ENCODE data around the gene AMY2A.
"Not testable (repeated sequence)": the region's sequence is repeated elsewhere in the genome, so short reads cannot be mapped to it uniquely, and the experiment has no call there.

The AMY2A gene

DNA sequence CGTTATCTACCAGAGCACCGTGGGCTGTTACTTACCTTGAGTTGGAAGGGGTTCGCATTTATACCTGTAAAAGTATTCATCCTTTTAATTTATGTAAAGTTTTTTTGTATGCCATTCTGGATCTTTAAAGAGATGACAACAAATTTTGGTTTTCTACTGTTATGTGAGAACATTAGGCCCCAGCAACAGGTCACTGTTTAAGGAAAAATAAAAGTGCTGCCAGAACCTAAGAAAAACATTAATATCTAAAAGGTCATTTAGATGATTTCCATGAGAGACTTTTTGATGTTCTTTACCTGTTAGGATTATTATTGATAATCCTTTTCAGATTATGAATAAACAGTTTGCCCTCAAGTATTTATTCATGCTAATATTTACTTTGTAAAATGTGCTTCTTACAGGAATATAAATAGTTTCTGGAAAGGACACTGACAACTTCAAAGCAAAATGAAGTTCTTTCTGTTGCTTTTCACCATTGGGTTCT lies at the start of gene AMY2A:
Gene AMY2A (plus strand): TSS at position 434 of the 484 bp plus-strand sequence. CDS start 14 bp downstream, at position 448.
- not testable (repeated sequence) for DNase-seq

DNA sequence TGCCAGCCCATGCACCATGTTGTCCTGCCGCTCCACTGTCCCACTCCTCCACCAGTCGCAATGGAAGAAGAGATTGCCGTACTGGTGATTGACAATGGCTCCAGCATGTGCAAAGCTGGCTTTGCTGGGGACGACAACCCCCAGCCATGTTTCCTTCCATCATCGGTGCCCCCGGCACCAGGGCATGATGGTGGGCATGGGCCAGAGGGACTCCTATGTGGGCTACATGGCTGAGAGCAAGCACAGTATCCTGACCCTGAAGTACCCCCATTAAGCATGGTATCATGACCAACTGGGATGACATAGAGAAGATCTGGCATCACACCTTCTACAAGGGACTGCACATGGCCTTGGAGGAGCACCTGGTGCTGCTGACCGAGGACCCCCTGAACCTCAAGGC lies 47.7 kb upstream of the AMY2A start:
- no peak for DNase-seq

- not testable (repeated sequence) for DNase-seq
Observed at GRCh38 chr1:103571289-103571688, 45.9 kb upstream of the AMY2A start, which contains the start of gene AMY2B. Gene AMY2B, plus strand, starts transcription at chr1:103571589. Its CDS starts 14 bp downstream, at chr1:103571603.

DNA sequence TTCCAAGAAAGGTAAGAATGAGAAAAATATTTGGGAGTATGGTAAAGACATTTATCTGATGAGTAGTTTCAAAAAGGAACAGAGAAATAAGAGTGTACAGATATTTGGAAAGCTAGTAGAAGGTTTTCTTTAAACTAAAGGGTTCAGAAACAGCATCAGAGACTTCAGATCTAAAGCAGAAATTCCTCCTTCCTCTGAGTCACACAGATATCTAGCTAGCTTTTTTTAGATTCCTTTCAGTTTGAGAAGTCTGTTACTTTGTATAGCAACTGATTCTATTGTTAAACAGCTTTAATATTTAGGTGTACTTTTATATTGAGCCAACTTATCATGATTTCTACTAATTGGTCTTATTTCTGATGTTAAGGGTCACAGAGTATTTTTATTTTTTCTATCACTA lies 41.2 kb upstream of the AMY2A start:
- no peak for DNase-seq

GRCh38 chr1:103576784-103577183 lies 40.4 kb upstream of the AMY2A start:
- not testable (repeated sequence) for DNase-seq

DNA sequence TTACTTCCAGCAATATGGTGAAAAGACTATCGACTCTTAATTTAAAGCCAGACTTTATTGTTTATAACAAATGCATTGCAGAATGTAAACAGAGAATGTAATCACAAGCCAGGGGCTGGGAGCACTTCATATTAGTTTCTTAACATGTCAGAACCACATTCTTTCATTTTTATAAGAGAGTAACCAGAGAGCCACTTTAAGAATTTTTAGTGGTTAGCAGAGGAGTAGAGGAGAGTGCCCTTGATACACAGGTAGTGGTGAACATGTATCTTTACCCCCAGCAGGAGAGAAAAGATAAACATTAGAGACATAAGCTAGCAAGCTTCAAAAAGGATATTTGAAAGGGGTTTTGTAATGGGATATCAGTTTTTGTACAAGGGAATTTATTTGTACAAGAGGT lies 34.8 kb upstream of the AMY2A start:
- DNase-seq = no peak

- DNase-seq = no peak
Observed at GRCh38 chr1:103583887-103584286, 33.3 kb upstream of the AMY2A start.

DNA sequence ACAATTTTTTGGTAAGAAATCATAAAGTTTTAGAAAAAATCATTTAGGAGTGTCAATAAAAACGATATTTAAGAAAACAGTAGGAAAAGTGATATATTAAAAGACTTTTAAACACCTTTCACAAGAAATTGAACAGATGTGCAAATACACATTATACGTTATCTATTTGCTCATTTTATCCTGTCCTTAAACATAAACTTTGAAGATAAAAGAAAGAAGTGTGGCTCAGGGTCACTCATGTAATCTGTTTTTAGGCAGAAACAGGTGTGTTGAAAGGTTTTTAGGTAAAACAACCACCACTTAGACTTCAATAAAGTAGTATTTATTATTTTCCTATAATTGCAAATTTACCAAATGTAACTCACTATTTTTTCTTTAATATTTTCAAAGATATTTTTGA lies 32.7 kb upstream of the AMY2A start:
- no peak for DNase-seq

GRCh38 chr1:103602740-103603139 lies 14.5 kb upstream of the AMY2A start:
- not testable (repeated sequence) for DNase-seq

GRCh38 chr1:103616362-103616761 lies 865 bp upstream of the AMY2A start:
- DNase-seq = no peak

- DNase-seq = not testable (repeated sequence)
Observed at GRCh38 chr1:103627436-103627835, 10.2 kb downstream of the AMY2A start.

DNA sequence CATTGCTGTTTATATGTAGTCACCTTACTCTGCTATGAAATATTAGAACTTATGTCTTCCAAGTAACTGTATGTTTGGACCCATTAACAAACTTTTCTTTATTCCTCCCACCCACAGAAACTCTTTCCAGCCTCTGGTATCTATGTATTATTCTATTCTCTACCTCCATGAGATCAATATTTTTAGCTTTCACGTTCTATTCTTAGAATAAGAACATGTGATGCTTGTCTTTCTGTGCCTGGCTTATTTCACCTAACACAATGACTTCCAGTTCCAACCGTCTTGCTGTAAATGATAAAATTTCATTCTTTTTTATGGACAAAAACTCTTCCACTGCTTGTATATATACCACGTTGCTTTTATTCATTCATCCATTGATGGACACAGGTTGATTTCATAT lies 24.0 kb downstream of the AMY2A start:
- not testable (repeated sequence) for DNase-seq

DNA sequence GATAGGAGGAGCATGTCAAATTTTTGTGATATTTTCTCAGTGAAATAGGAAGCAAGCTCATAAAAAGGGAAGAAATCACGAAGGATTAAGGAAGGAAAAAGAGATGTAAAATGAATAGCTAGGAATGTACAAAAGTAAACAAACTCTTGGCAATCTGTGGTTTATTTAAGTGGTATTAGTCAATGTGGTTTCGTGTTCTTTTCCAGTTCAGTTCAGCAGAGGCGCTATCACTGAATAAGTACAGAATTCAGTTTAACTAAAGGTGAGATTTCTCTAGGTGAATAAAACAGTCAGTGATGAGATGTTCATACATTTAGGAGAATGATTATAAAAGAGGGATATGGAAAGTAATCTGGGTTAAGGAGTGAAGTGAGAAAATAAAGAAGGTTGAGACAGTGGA lies 26.7 kb downstream of the AMY2A start:
- not testable (repeated sequence) for DNase-seq

DNA sequence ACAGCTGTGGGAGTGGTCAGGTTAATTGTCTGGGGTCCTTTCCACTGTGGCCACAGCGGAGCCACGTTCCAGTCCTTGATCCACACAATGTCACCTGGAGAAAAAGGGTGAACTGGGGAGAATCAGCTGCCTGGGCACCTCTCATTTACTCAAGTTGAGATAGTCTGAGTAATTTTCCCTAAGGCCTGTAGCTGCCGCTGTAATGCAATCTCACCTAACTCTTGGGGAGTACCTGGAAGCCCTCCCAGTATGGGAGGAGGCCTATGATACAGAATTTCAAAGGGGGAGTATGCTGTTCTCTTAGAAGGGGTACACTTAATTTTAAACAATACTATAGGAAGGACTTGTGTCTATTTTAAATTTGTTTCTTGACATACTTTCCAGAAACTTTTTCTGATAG lies 33.1 kb downstream of the AMY2A start:
- not testable (repeated sequence) for DNase-seq

DNA sequence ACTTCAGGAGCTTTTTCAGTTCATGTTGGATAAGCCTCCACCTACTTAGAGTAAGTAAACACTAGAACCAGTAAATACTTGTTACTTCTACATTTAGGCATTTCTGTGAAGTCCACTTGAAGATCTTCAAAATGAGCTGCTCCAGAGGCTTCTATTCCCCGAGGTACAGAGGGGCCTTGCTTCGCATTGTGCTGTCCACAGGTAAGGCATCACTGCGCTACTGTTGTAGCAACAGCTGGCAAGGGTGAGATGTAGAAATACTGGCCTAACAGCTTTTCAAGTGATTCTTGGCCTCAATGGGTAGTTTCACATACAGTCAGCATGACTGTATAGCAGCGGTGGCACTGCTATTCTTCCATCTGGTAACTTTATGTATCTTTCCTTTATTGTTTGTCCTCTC lies 33.7 kb downstream of the AMY2A start:
- not testable (repeated sequence) for DNase-seq

DNA sequence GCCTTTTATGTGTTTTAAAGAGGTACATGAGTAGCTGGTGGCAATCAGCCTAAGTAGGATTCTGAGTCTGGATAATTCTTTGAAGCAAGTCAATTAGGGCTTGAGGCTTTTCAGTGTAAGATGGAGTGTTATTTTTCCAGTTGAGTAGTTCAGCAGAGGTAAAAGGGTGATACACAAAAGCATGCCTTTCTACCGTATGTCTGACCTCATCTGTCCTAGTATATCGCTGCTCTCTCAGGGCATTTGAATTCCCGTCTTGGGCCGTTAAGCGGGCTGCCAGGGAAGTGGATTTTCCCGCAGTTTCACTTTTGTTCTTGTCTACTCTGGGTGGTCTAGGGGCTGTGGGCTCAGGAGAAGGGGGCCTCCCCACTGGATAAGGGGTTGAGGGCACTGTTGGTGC lies 36.9 kb downstream of the AMY2A start:
- DNase-seq = not testable (repeated sequence)

- DNase-seq = not testable (repeated sequence)
Observed at GRCh38 chr1:103655460-103655859, 38.2 kb downstream of the AMY2A start, which contains the start of gene AMY1A. Gene AMY1A, plus strand, starts transcription at chr1:103655760. Its CDS starts 571 bp downstream, at chr1:103656331.

All from kidney glomerular epithelial cell (primary cell).